Measurements from ENCODE around the gene NTM.

Gene NTM

DNA sequence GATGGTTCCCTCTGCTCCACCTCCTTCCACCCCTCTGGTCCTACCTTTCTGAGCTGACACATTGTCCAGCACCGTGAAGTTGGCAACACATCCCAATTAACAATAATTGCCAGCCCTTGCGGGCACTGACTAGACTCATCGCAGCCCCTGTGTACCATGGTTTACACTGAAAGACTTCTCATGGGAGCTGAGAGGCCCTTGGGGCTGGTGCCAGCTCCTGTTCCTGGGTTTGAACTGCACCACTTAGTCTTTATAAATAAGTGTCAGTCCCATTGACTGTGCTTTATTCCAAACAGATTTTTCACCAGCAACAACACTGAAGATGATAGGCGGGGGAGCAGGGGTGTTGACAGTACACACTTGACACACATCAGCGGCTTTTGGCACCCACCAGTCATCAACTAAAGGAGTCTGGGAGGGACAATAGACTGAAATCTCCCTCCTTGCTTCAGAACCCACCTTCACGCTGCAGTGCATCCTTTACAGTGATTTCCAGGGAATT, 447.3 kb downstream of the NTM start:
- H3K27me3 ChIP-seq (ENCODE audit: control insufficient read depth, insufficient read depth, low read length) = no peaks in the 10 kb centered on the region
- no peaks in the 10 kb centered on the region for H3K9me3 ChIP-seq (ENCODE audit: control insufficient read depth, low read length)
- no peak overlapping the region for H3K27ac ChIP-seq
- no peak for TF ChIP-seq CTCF (IDR thresholded peaks at IDR 0.05)
- no peak overlapping the region for H2AFZ ChIP-seq
- H3K36me3 ChIP-seq (ENCODE audit: control insufficient read depth, insufficient read depth, low read length) = no peaks in the 10 kb centered on the region
- no peaks in the 10 kb centered on the region for H3K4me1 ChIP-seq
- no peak overlapping the region for H3K9ac ChIP-seq
- no peak overlapping the region for H3K4me3 ChIP-seq (ENCODE audit: low read depth, low read length)
- no peaks in the 10 kb centered on the region for H3K79me2 ChIP-seq
- H3K4me2 ChIP-seq (ENCODE audit: low read length) = no peak overlapping the region

GRCh38 chr11:131819865-131820264, 449.4 kb downstream of the NTM start:
- no peaks in the 10 kb centered on the region for H3K36me3 ChIP-seq (ENCODE audit: control insufficient read depth, insufficient read depth, low read length)
- no peak for TF ChIP-seq CTCF (IDR thresholded peaks at IDR 0.05)
- no peak overlapping the region for H3K4me3 ChIP-seq (ENCODE audit: low read depth, low read length)
- H2AFZ ChIP-seq = no peak overlapping the region
- H3K4me1 ChIP-seq = no peaks in the 10 kb centered on the region
- H3K9me3 ChIP-seq (ENCODE audit: control insufficient read depth, low read length) = no peaks in the 10 kb centered on the region
- H3K27me3 ChIP-seq (ENCODE audit: control insufficient read depth, insufficient read depth, low read length) = no peaks in the 10 kb centered on the region
- H3K79me2 ChIP-seq = no peaks in the 10 kb centered on the region
- no peak overlapping the region for H3K27ac ChIP-seq
- H3K9ac ChIP-seq = no peak overlapping the region
- no peak overlapping the region for H3K4me2 ChIP-seq (ENCODE audit: low read length)

DNA sequence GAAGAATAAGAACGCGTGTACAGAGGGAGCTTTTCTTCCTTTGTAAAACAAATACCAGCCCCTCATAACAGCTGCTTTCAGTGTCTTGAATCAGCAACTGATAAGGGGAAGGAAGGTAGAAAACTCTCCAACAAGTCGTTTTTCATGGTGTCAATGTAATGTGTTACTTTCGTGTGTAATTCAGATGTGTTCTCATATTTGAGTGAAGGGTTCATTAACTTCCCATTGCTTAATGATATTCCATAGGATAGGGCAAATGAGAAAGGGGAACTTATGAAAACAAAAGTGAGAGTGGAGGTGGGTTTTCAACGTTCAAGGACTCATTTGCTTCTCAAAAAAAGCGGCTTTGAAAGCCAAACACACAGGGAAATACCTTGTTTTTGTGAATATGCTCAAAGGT, 452.1 kb downstream of the NTM start:
- Histone ChIP-seq H2AFZ (no peak overlapping the region), H3K36me3 (ENCODE audit: control insufficient read depth, insufficient read depth, low read length) (no peaks in the 10 kb centered on the region), H3K79me2 (no peaks in the 10 kb centered on the region), H3K9ac (no peak overlapping the region), H3K9me3 (ENCODE audit: control insufficient read depth, low read length) (no peaks in the 10 kb centered on the region), H3K27me3 (ENCODE audit: control insufficient read depth, insufficient read depth, low read length) (no peaks in the 10 kb centered on the region), H3K4me1 (no peaks in the 10 kb centered on the region), H3K4me2 (ENCODE audit: low read length) (no peak overlapping the region), H3K27ac (no peak overlapping the region), H3K4me3 (ENCODE audit: low read depth, low read length) (no peak overlapping the region)
- no peak for TF ChIP-seq CTCF (IDR thresholded peaks at IDR 0.05)

GRCh38 chr11:131823772-131824171, 453.4 kb downstream of the NTM start:
- no peaks in the 10 kb centered on the region for H3K36me3 ChIP-seq (ENCODE audit: control insufficient read depth, insufficient read depth, low read length)
- H2AFZ ChIP-seq = no peak overlapping the region
- no peak overlapping the region for H3K9ac ChIP-seq
- H3K27me3 ChIP-seq (ENCODE audit: control insufficient read depth, insufficient read depth, low read length) = no peaks in the 10 kb centered on the region
- H3K27ac ChIP-seq = no peak overlapping the region
- no peaks in the 10 kb centered on the region for H3K9me3 ChIP-seq (ENCODE audit: control insufficient read depth, low read length)
- H3K4me3 ChIP-seq (ENCODE audit: low read depth, low read length) = no peak overlapping the region
- H3K4me1 ChIP-seq = no peaks in the 10 kb centered on the region
- no peak overlapping the region for H3K4me2 ChIP-seq (ENCODE audit: low read length)
- no peak for TF ChIP-seq CTCF (IDR thresholded peaks at IDR 0.05)
- no peaks in the 10 kb centered on the region for H3K79me2 ChIP-seq

- Histone ChIP-seq H3K79me2 (no peaks in the 10 kb centered on the region), H3K4me3 (ENCODE audit: low read depth, low read length) (no peak overlapping the region), H2AFZ (no peak overlapping the region), H3K27me3 (ENCODE audit: control insufficient read depth, insufficient read depth, low read length) (no peaks in the 10 kb centered on the region), H3K9me3 (ENCODE audit: control insufficient read depth, low read length) (no peaks in the 10 kb centered on the region), H3K4me2 (ENCODE audit: low read length) (no peak overlapping the region), H3K36me3 (ENCODE audit: control insufficient read depth, insufficient read depth, low read length) (no peaks in the 10 kb centered on the region), H3K9ac (no peak overlapping the region), H3K4me1 (no peaks in the 10 kb centered on the region), H3K27ac (no peak overlapping the region)
- no peak for TF ChIP-seq CTCF (IDR thresholded peaks at IDR 0.05)
Measured at GRCh38 chr11:131824771-131825170, 454.4 kb downstream of the NTM start.

Data from parathyroid adenoma (tissue), 2 donors.